Measurements from ENCODE around the gene VWF. TPM values are rescaled to one million over a fixed set of nuclear protein-coding genes. Genes with fewer than 3 reads are reported as not detected.
"Not testable (repeated sequence)": the region's sequence is repeated elsewhere in the genome, so short reads cannot be mapped to it uniquely, and the experiment has no call there.

Gene VWF
- total RNA-seq, 2 donors from 2014 or later, result 189 to 331 TPM

GRCh38 chr12:6158749-6159148, 34.3 kb upstream of the VWF start:
- Histone ChIP-seq H3K27me3 (no peaks in the 10 kb centered on the region), H3K9me3 (no peaks in the 10 kb centered on the region)
- TF ChIP-seq, protein P1, sequence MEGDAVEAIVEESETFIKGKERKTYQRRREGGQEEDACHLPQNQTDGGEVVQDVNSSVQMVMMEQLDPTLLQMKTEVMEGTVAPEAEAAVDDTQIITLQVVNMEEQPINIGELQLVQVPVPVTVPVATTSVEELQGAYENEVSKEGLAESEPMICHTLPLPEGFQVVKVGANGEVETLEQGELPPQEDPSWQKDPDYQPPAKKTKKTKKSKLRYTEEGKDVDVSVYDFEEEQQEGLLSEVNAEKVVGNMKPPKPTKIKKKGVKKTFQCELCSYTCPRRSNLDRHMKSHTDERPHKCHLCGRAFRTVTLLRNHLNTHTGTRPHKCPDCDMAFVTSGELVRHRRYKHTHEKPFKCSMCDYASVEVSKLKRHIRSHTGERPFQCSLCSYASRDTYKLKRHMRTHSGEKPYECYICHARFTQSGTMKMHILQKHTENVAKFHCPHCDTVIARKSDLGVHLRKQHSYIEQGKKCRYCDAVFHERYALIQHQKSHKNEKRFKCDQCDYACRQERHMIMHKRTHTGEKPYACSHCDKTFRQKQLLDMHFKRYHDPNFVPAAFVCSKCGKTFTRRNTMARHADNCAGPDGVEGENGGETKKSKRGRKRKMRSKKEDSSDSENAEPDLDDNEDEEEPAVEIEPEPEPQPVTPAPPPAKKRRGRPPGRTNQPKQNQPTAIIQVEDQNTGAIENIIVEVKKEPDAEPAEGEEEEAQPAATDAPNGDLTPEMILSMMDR (IDR thresholded peaks at IDR 0.05), result no peak

DNA sequence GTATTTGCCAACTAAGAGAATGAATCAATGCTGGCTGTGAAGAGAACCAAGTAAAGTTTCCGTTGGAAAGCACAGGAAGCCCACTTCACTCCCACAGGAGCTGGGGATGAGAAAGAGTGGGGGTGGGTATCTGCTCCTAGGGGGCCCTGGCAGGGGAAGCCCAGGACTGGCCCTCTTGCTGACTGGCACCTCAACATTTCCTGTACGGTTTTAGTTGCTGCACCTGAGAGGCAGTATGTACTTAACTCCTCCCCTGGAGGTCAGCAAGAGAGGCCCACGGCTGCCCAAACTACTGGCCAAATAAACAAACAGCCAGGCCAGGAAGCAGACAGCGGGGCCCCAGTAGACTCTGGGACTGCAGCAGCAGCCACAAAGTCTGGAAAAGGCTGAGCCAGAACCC, 33.8 kb upstream of the VWF start:
- Histone ChIP-seq H3K4me3 (no peak overlapping the region), H3K36me3 (no peaks in the 10 kb centered on the region), H3K9me3 (no peaks in the 10 kb centered on the region), H3K4me1 (peaks cover 0 to 14% of the 10 kb centered on the region in 2 donors), H3K27me3 (no peaks in the 10 kb centered on the region), H3K27ac (no peak overlapping the region)
- TF ChIP-seq, protein P1 (IDR thresholded peaks at IDR 0.05), result no peak
- no peak for DNase-seq (ENCODE audit: low spot score)

More at GRCh38 chr12:6158749-6159148, 34.3 kb upstream of the VWF start:
- Histone ChIP-seq H3K4me1 (peaks cover 0 to 14% of the 10 kb centered on the region in 2 donors), H3K4me3 (no peak overlapping the region), H3K36me3 (no peaks in the 10 kb centered on the region), H3K27ac (no peak overlapping the region)
- DNase-seq (ENCODE audit: low spot score), result no peak

DNA sequence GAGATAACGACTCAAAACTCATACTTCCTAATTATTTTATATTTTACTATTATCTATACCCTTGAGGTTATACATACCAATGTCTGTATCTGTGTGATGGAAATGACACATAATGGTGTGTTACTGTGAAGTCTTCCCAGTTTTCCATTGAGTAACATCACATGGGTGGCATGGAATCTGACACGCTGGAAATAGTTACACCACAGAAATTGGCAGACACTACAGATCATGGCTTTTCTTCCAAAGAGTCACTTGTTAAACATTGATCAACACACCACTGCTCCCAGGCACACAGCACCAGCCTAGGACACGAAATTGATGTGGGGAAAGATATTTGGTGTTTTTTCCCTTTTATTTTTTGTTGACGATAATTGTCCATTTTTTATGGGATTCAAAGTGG, 33.0 kb upstream of the VWF start:
- H3K27ac ChIP-seq, result no peak overlapping the region
- no peaks in the 10 kb centered on the region for H3K27me3 ChIP-seq
- H3K4me1 ChIP-seq, result peaks cover 0 to 14% of the 10 kb centered on the region in 2 donors

GRCh38 chr12:6154730-6155459, 30.4 kb upstream of the VWF start:
- TF ChIP-seq, protein P1 (IDR thresholded peaks at IDR 0.05), result no peak
- H3K4me1 ChIP-seq, result peaks cover 0 to 3% of the 10 kb centered on the region in 2 donors
- peak overlapping the region; percentile 44 to 53 for H3K27ac ChIP-seq

More for the DNA sequence above, 33.0 kb upstream of the VWF start:
- Histone ChIP-seq H3K4me3 (no peak overlapping the region), H3K36me3 (no peaks in the 10 kb centered on the region), H3K9me3 (no peaks in the 10 kb centered on the region)
- no peak for DNase-seq (ENCODE audit: low spot score)
- TF ChIP-seq, protein P1 (IDR thresholded peaks at IDR 0.05), result no peak

GRCh38 chr12:6148722-6149121, 24.3 kb upstream of the VWF start:
- H3K36me3 ChIP-seq; H3K9me3 ChIP-seq; DNase-seq (ENCODE audit: low spot score); H3K4me1 ChIP-seq; H3K27me3 ChIP-seq; H3K4me3 ChIP-seq; H3K27ac ChIP-seq: not testable (repeated sequence)

More at GRCh38 chr12:6154730-6155459, 30.4 kb upstream of the VWF start:
- no peaks in the 10 kb centered on the region for H3K9me3 ChIP-seq
- no peaks in the 10 kb centered on the region for H3K36me3 ChIP-seq
- no peaks in the 10 kb centered on the region for H3K27me3 ChIP-seq
- no peak overlapping the region for H3K4me3 ChIP-seq
- DNase-seq (ENCODE audit: low spot score), result peak; percentile 67

GRCh38 chr12:6148061-6148460, 23.6 kb upstream of the VWF start:
- DNase-seq (ENCODE audit: low spot score), result no peak
- H3K4me3 ChIP-seq, result no peak overlapping the region
- no peak overlapping the region for H3K27ac ChIP-seq
- no peaks in the 10 kb centered on the region for H3K27me3 ChIP-seq
- TF ChIP-seq, protein P1 (IDR thresholded peaks at IDR 0.05), result no peak
- H3K9me3 ChIP-seq, result no peaks in the 10 kb centered on the region
- H3K4me1 ChIP-seq, result no peaks in the 10 kb centered on the region
- no peaks in the 10 kb centered on the region for H3K36me3 ChIP-seq
